Endodermal cell (in vitro differentiated cells): ENCODE data around the gene ERCC1. TPM values are rescaled to one million over a fixed set of nuclear protein-coding genes. Genes with fewer than 3 reads are reported as not detected.

ENCODE experiments used
- DNase-seq: peaks from one replicate; pipeline ENCODE4 v3.0.0-alpha.2; 2017
- H3K27ac ChIP-seq: 2 replicates; pipeline ENCODE4 v1.5.1; 2013; ENCODE audit warnings: mild to moderate bottlenecking, low read depth, low read length, moderate library complexity
- H3K27me3 ChIP-seq: 2 replicates; pipeline ENCODE4 v1.6.1; 2013; ENCODE audit warnings: mild to moderate bottlenecking, low read length, moderate library complexity; ENCODE audit not compliant: insufficient read depth, control insufficient read depth, poor library complexity, severe bottlenecking
- H3K36me3 ChIP-seq: 2 replicates; pipeline ENCODE4 v1.7.0; 2013; ENCODE audit warnings: mild to moderate bottlenecking, low read length, moderate library complexity; ENCODE audit not compliant: control insufficient read depth, insufficient read depth
- H3K4me1 ChIP-seq: one replicate; pipeline ENCODE4 v1.7.0; 2013; ENCODE audit warnings: low read length; ENCODE audit not compliant: control insufficient read depth, insufficient read depth
- H3K4me3 ChIP-seq: 2 replicates; pipeline ENCODE4 v1.5.1; 2013; ENCODE audit warnings: mild to moderate bottlenecking, low read length, moderate library complexity
- H3K9ac ChIP-seq: 2 replicates; pipeline ENCODE4 v1.6.1; 2013; ENCODE audit warnings: mild to moderate bottlenecking, low read length, moderate library complexity; ENCODE audit not compliant: poor library complexity, severe bottlenecking; ENCODE audit errors: extremely low read depth
- H3K9me3 ChIP-seq: 2 replicates; pipeline ENCODE4 v1.6.1; 2013; ENCODE audit warnings: mild to moderate bottlenecking, low read length, moderate library complexity; ENCODE audit not compliant: control insufficient read depth
- H3K27ac Mint-ChIP-seq: 2 replicates; pipeline ENCODE4 v1.8.0; 2020; ENCODE audit warnings: mixed read lengths
- H3K27me3 Mint-ChIP-seq: 2 replicates; pipeline ENCODE4 v1.8.0; 2021; ENCODE audit warnings: mild to moderate bottlenecking, mixed read lengths; ENCODE audit not compliant: insufficient read depth
- H3K36me3 Mint-ChIP-seq: 2 replicates; pipeline ENCODE4 v1.8.0; 2020; ENCODE audit warnings: low read depth, mixed read lengths
- H3K4me1 Mint-ChIP-seq: 2 replicates; pipeline ENCODE4 v1.8.0; 2020; ENCODE audit warnings: mixed read lengths
- H3K4me3 Mint-ChIP-seq: 2 replicates; pipeline ENCODE4 v1.8.0; 2020; ENCODE audit warnings: mild to moderate bottlenecking, moderate library complexity, mixed read lengths
- H3K9me3 Mint-ChIP-seq: 2 replicates; pipeline ENCODE4 v1.8.0; 2020; ENCODE audit warnings: mild to moderate bottlenecking, mixed read lengths
- CTCF ChIP-seq: fragments of 200-600 bp; sonication (generic); conservative IDR thresholded peaks from 2 replicates; pipeline ENCODE4 v1.5.0; 2021; ENCODE audit warnings: antibody characterized with exemption, mild to moderate bottlenecking
- WGBS, 2 experiments: methylation state at CpG; one replicate each; pipeline versions ENCODE4 v1.1.5 to v1.1.7; 2013; ENCODE audit warnings: missing lambda C conversion rate in 2 of 2, mixed read lengths in 1 of 2; ENCODE audit not compliant: insufficient coverage in 1 of 2, insufficient read length in 1 of 2; 5-methylcytosine and 5-hydroxymethylcytosine counted together
- total RNA-seq, 2 donors: library from RNA; stranded (reverse); fragmentation: NEBNext Ultra II Directional in 1 of 2; extraction: Animal tissue kit (Norgen Biotek cat#: 25700) in 1 of 2; gene quantifications; 2 replicates in 1 of 2; 3 replicates in 1 of 2; pipeline ENCODE4 v1.2.1, GENCODE V29; 2021

The ERCC1 gene
- total RNA-seq, 2 donors from 2014 or later = 53.5 to 63.6 TPM

- no peaks in the 10 kb centered on the region for H3K9me3 Mint-ChIP-seq
- no peak overlapping the region for H3K4me3 Mint-ChIP-seq
- H3K9me3 ChIP-seq = no peaks in the 10 kb centered on the region
- H3K4me1 ChIP-seq = no peaks in the 10 kb centered on the region
- H3K4me1 Mint-ChIP-seq = peaks cover 11% of the 10 kb centered on the region
- DNase-seq = no peak
- no peaks in the 10 kb centered on the region for H3K27me3 ChIP-seq
- peaks cover 16% of the 10 kb centered on the region for H3K36me3 ChIP-seq
- WGBS, 2 experiments = 95 to 100% methylated on average over 2 to 7 of the region's 9 CpGs
- H3K27me3 Mint-ChIP-seq = no peaks in the 10 kb centered on the region
- H3K9ac ChIP-seq = no peak overlapping the region
- H3K27ac Mint-ChIP-seq = no peak overlapping the region
- H3K27ac ChIP-seq = no peak overlapping the region
- no peak overlapping the region for H3K4me3 ChIP-seq
- peaks cover 47% of the 10 kb centered on the region for H3K36me3 Mint-ChIP-seq
- TF ChIP-seq CTCF = no peak
Measured at GRCh38 chr19:45418802-45419201, 4.9 kb downstream of the ERCC1 start.

- 89 to 92% methylated on average over 3 to 4 of the region's 4 CpGs for WGBS, 2 experiments
- Mint-ChIP-seq H3K36me3 (peaks cover 58% of the 10 kb centered on the region), H3K27ac (no peak overlapping the region), H3K4me1 (peaks cover 6% of the 10 kb centered on the region), H3K27me3 (no peaks in the 10 kb centered on the region), H3K9me3 (no peaks in the 10 kb centered on the region), H3K4me3 (no peak overlapping the region)
- peaks cover 21% of the 10 kb centered on the region for H3K36me3 ChIP-seq
- H3K9me3 ChIP-seq = no peaks in the 10 kb centered on the region
- H3K27ac ChIP-seq = no peak overlapping the region
- no peaks in the 10 kb centered on the region for H3K4me1 ChIP-seq
- no peak overlapping the region for H3K4me3 ChIP-seq
- no peak for TF ChIP-seq CTCF
- DNase-seq = peak; percentile 72
- no peak overlapping the region for H3K9ac ChIP-seq
- no peaks in the 10 kb centered on the region for H3K27me3 ChIP-seq
Measured at GRCh38 chr19:45417151-45417550, 6.6 kb downstream of the ERCC1 start.

- Mint-ChIP-seq H3K4me3 (no peak overlapping the region), H3K27me3 (no peaks in the 10 kb centered on the region), H3K27ac (no peak overlapping the region), H3K36me3 (peaks cover 58% of the 10 kb centered on the region), H3K9me3 (no peaks in the 10 kb centered on the region), H3K4me1 (no peaks in the 10 kb centered on the region)
- H3K4me3 ChIP-seq = no peak overlapping the region
- no peak for TF ChIP-seq CTCF
- H3K27me3 ChIP-seq = no peaks in the 10 kb centered on the region
- no peak overlapping the region for H3K9ac ChIP-seq
- H3K4me1 ChIP-seq = no peaks in the 10 kb centered on the region
- DNase-seq = no peak
- peaks cover 30% of the 10 kb centered on the region for H3K36me3 ChIP-seq
- no peak overlapping the region for H3K27ac ChIP-seq
- H3K9me3 ChIP-seq = no peaks in the 10 kb centered on the region
- 93 to 100% methylated on average over 7 to 8 of the region's 8 CpGs for WGBS, 2 experiments
Measured at GRCh38 chr19:45414468-45414867, 9.2 kb downstream of the ERCC1 start.
